Measurements from ENCODE around the gene SPG7.

SPG7 gene

DNA sequence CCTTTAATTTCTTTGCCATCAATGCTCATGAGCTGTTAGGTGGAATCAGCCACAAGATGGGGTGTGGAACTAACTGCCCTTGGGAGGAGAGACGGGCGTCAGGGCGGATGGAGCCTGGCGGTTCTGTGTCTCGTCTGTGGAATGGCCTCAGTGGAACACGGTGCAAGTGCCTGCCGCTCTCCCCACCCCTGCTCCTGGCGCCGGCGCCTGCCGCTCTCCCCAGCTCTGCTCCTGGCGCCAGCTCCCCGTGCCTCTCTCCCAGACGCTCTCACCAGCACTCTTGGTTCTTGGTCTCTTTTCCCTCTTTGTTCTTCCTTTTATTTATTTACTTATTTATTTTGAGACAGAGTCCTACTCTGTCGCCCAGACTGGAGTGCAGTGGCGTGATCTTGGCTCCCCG is 39.1 kb downstream of the SPG7 start:
- no peak for DNase-seq (ENCODE audit: low read depth, low spot score)

DNA sequence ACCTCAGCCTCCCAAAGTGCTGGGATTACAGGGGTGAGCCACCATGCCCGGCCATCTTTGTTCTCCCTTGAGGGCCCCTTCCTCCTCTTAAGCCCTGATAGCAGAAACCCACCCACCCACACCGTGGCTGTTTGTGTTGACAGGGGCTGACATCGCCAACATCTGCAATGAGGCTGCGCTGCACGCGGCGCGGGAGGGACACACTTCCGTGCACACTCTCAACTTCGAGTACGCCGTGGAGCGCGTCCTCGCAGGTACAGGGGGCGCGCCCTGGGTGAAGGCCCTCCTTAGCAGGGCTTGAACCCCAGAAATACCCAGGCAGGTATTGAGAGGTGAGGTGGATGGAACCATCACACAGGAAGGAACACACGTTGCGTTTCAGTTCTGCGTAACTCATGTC is 39.7 kb downstream of the SPG7 start:
- DNase-seq (ENCODE audit: low read depth, low spot score), result no peak

GRCh38 chr16:89548344-89549006 is 40.3 kb downstream of the SPG7 start:
- DNase-seq (ENCODE audit: low read depth, low spot score), result no peak

DNA sequence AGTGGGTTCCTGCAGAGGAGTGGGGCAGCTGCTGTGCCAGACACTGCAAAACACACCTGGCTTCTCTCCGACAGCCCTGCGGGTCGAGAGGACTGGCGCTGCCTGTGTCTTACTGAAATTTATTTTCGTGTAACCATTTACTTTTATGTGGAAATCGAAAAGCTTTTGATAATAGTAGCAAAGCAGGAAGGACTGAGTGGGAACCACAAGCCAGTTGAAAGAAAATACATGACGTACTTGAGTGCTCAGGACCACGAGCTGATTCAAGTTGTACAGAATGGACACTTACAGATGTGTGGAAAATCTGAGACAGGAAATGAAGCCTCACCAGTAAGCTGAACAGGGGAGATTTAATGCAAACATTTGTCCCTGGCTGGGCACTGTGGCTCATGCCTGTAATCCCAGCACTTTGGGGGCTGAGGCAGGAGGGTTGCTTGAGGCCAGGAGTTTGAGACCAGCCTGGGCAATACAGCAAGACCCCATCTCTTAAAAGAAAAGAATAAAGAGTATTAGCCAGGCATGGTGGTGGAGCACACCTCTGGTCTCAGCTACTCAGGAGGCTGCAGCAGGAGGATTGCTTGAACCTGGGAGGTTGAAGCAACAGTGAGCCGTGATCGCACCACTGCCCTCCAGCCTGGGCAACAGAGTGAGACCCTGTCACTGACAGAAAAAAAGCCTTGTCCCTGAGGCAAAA is 41.0 kb downstream of the SPG7 start:
- DNase-seq (ENCODE audit: low read depth, low spot score), result no peak

GRCh38 chr16:89550421-89551007 is 42.3 kb downstream of the SPG7 start:
- DNase-seq (ENCODE audit: low read depth, low spot score), result no peak

GRCh38 chr16:89552329-89552728 is 44.1 kb downstream of the SPG7 start:
- no peak for DNase-seq (ENCODE audit: low read depth, low spot score)

- no peak for DNase-seq (ENCODE audit: low read depth, low spot score)
Observed at GRCh38 chr16:89552913-89553312, 44.7 kb downstream of the SPG7 start.

- DNase-seq (ENCODE audit: low read depth, low spot score), result no peak
Observed at GRCh38 chr16:89553733-89554132, 45.5 kb downstream of the SPG7 start.

GRCh38 chr16:89554343-89554742 is 46.1 kb downstream of the SPG7 start:
- DNase-seq (ENCODE audit: low read depth, low spot score), result no peak

DNA sequence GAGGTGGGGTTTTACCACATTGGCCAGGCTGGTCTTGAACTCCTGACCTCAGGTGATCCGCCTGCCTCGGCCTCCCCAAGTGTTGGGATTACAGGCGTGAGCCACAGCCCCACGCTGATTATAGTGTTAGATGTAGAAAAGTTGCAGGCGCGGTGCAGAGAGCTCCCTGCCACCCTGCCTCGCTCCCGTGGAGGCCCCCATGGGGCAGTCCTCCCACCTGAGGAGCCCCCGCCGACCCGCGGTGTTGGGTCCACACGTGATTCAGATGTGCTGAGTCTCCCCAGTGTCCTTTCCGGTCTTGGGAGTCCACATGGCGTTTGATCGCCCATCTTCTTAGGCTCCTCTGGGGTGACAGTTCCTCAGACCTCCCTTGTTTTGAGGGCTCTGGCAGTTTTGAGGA is 47.1 kb downstream of the SPG7 start:
- no peak for DNase-seq (ENCODE audit: low read depth, low spot score)

- DNase-seq (ENCODE audit: low read depth, low spot score), result no peak
Observed at GRCh38 chr16:89555780-89556179, 47.6 kb downstream of the SPG7 start.

- no peak for DNase-seq (ENCODE audit: low read depth, low spot score)
Observed at GRCh38 chr16:89556750-89557689, 48.8 kb downstream of the SPG7 start.

GRCh38 chr16:89557690-89558490 is 49.7 kb downstream of the SPG7 start:
- no peak for DNase-seq (ENCODE audit: low read depth, low spot score)

- DNase-seq (ENCODE audit: low read depth, low spot score), result peak; percentile 79
Observed at GRCh38 chr16:89560378-89561141, 52.4 kb downstream of the SPG7 start, which contains the start of gene RPL13. Gene RPL13 (plus strand): TSS chr16:89560682. CDS start chr16:89560960, 278 bp downstream.

DNA sequence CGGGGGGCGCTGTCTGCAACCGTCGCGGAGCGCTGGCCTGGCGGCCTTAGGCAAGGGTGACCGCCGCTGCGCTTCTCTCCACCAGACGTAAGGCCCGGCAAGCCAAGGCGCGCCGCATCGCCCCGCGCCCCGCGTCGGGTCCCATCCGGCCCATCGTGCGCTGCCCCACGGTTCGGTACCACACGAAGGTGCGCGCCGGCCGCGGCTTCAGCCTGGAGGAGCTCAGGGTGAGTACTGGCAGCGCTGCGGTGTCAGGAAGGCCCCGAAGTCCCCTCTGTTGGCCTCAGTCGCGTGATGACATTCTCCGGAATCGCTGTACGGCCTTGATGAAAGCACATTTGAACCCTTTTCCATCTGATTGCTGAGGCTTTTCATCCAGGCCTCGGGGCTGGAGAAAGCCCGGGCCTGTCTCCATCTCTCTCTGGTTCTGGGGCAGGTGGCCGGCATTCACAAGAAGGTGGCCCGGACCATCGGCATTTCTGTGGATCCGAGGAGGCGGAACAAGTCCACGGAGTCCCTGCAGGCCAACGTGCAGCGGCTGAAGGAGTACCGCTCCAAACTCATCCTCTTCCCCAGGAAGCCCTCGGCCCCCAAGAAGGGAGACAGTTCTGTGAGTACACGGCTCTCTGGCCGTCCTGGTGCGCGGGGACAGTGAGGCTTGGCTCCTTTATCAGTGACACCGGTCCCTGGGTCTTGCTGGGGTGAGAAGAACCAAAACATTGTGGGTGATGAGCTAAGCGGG is 53.1 kb downstream of the SPG7 start:
- no peak for DNase-seq (ENCODE audit: low read depth, low spot score)

DNA sequence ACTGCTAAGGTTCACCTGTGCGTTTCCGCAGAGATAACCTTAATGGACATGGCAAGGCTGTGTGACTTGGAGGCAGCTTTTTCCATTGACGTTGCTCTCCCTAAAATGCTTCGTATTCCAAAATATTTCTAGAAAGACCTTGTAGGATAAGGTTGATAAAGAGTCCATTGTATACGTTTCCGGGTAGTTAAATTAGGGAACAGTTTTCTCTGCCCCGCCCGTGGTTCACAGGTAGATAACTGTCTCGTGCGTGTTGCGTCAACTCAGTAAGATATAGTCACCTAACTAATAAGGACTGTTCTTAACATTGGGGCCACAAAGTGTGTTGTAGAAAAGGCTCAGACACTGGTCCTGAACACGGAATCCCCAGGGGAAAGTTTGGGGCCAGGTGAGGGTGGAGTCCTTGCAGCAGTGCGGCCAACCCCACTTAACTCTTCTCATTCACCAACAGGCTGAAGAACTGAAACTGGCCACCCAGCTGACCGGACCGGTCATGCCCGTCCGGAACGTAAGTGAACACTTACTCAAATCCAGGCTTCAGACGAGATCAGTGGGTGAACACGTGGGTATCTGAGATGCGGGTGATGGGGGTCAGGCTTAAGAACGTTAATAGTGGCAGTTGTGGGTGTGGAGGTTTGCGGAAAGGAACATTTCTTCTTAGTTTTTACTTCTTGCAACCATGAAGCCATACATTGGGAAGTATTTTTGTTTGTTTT is 53.8 kb downstream of the SPG7 start:
- DNase-seq (ENCODE audit: low read depth, low spot score), result no peak

DNA sequence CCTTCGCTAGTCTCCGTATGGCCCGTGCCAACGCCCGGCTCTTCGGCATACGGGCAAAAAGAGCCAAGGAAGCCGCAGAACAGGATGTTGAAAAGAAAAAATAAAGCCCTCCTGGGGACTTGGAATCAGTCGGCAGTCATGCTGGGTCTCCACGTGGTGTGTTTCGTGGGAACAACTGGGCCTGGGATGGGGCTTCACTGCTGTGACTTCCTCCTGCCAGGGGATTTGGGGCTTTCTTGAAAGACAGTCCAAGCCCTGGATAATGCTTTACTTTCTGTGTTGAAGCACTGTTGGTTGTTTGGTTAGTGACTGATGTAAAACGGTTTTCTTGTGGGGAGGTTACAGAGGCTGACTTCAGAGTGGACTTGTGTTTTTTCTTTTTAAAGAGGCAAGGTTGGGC is 54.7 kb downstream of the SPG7 start:
- peak; percentile 75 for DNase-seq (ENCODE audit: low read depth, low spot score)

DNA sequence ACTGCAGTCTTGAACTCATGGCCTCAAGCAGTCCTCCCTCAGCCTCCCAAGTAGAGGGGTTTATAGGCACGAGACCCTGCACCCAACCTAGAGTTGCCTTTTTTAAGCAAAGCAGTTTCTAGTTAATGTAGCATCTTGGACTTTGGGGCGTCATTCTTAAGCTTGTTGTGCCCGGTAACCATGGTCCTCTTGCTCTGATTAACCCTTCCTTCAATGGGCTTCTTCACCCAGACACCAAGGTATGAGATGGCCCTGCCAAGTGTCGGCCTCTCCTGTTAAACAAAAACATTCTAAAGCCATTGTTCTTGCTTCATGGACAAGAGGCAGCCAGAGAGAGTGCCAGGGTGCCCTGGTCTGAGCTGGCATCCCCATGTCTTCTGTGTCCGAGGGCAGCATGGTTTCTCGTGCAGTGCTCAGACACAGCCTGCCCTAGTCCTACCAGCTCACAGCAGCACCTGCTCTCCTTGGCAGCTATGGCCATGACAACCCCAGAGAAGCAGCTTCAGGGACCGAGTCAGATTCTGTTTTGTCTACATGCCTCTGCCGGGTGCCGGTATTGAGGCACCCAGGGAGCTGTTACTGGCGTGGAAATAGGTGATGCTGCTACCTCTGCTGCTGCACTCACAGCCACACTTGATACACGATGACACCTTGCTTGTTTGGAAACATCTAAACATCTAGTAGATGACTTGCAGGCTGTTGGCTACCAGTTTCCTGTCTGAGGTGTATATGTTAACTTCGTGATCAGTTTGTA is 55.6 kb downstream of the SPG7 start:
- no peak for DNase-seq (ENCODE audit: low read depth, low spot score)
